Ectodermal cell (in vitro differentiated cells): ENCODE data around the gene LRRC8D.

ENCODE experiments used
- H3K27ac ChIP-seq: 2 replicates; pipeline ENCODE4 v1.7.0; 2013; ENCODE audit warnings: mild to moderate bottlenecking, low read depth, low read length; ENCODE audit not compliant: insufficient read depth, poor library complexity, severe bottlenecking
- H3K27me3 ChIP-seq: 2 replicates; pipeline ENCODE4 v1.7.0; 2013; ENCODE audit warnings: mild to moderate bottlenecking, low read length; ENCODE audit not compliant: insufficient read depth, control insufficient read depth, poor library complexity, severe bottlenecking
- H3K36me3 ChIP-seq: one replicate; pipeline ENCODE4 v1.7.0; 2013; ENCODE audit warnings: low read length; ENCODE audit not compliant: control insufficient read depth, insufficient read depth
- H3K4me1 ChIP-seq: one replicate; pipeline ENCODE4 v1.7.0; 2013; ENCODE audit warnings: low read length; ENCODE audit not compliant: control insufficient read depth, insufficient read depth
- H3K4me3 ChIP-seq: 2 replicates; pipeline ENCODE4 v1.7.0; 2013; ENCODE audit warnings: low read depth, low read length, control low read depth; ENCODE audit not compliant: insufficient read depth
- H3K9me3 ChIP-seq: 2 replicates; pipeline ENCODE4 v1.7.0; 2013; ENCODE audit warnings: mild to moderate bottlenecking, low read length, moderate library complexity; ENCODE audit not compliant: control insufficient read depth
- WGBS, 2 experiments: methylation state at CpG; one replicate each; pipeline ENCODE4 v1.1.7; 2013; ENCODE audit warnings: missing lambda C conversion rate in 2 of 2; 5-methylcytosine and 5-hydroxymethylcytosine counted together

LRRC8D gene

DNA sequence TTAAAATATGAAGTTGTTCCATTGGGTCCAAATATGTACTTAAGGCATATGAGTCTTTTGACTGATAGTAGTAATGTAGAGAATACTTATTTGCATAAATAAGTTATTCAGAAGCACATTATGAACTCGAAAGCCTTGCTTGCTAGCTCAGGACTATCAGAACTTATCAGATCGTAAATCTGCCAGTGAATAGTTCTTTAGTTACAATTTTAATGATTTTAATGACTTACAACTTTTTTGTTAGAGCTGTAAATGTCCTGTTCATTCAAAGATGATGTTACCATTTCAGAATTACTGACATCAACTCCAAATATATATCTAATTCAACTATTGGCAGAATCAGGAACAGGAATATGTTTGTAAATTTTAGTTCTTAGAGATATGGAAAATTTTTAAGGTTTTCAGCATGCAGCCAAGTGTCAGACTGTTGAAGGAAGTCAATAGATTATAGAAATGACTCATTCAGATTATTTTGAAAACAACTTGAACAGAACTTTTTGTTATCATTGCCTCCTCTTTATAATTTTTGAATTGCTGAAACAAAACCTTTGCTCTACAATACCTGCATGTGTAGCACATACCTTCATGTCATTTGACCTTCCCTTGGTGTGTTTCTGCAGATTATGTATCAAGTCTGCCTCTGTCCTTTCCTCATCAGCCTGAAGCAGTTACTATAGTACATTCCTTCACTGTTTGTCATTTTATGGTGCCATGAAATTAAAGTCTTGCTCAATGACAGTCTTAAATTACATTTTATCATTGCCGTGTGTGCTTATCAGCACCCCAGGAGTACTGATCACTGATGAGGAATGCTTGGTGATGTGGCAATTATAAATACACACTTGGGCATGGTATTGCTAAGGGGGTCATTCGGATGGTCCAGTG lies 44.9 kb downstream of the LRRC8D start:
- Histone ChIP-seq H3K9me3 (no peaks in the 10 kb centered on the region), H3K27ac (no peak overlapping the region), H3K36me3 (no peaks in the 10 kb centered on the region), H3K27me3 (no peaks in the 10 kb centered on the region), H3K4me1 (peaks cover 5% of the 10 kb centered on the region), H3K4me3 (no peak overlapping the region)
- 96 to 100% methylated on average over 2 to 4 of the region's 4 CpGs for WGBS, 2 experiments

DNA sequence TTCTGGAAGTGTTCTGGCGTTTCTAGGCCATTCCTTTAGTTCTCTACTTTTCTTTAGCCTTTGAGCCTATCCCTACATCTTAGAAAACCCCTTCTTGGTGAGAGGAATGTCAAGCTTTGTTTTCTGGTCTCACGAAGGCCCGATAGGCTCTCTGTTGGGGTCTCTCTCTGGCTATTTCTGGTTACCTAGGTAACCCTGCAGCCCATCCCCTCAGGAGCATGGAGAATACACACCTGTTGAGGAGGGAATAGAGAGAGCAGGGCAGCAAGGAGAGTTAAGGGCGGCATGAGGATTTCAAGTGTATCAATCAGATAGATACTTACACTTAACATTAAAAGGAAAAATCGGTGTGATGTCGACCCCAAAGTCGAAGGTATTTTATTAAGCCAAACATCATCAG lies 45.7 kb downstream of the LRRC8D start:
- H3K9me3 ChIP-seq: no peaks in the 10 kb centered on the region
- no peak overlapping the region for H3K4me3 ChIP-seq
- WGBS, 2 experiments: 55 to 61% methylated on average over 4 to 6 of the region's 7 CpGs
- H3K27ac ChIP-seq: no peak overlapping the region
- no peaks in the 10 kb centered on the region for H3K27me3 ChIP-seq
- H3K36me3 ChIP-seq: no peaks in the 10 kb centered on the region
- peaks cover 5% of the 10 kb centered on the region for H3K4me1 ChIP-seq

DNA sequence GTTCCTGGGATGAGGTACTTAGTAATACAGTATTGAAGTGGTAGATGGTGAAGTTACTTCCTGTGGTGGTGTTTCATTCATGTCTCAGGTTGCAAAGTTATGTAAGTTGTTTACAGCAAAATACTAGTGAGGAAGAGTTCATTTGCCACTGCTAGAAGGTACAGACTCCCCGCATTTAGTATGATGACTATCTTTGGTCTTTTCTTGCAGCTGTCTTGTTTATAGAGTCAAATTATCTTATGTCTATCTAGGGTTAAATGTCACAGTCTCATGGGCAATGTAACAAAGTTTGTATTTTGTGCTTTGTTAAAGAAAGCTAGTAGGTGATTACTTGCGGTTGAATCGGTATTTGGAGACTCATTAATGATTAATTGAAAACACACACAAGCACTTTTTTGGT lies 50.2 kb downstream of the LRRC8D start:
- 90 to 99% methylated on average over 3 of the region's 3 CpGs for WGBS, 2 experiments
- H3K9me3 ChIP-seq: no peaks in the 10 kb centered on the region
- H3K4me1 ChIP-seq: peaks cover 3% of the 10 kb centered on the region
- no peak overlapping the region for H3K4me3 ChIP-seq
- no peak overlapping the region for H3K27ac ChIP-seq
- H3K27me3 ChIP-seq: no peaks in the 10 kb centered on the region
- H3K36me3 ChIP-seq: no peaks in the 10 kb centered on the region

DNA sequence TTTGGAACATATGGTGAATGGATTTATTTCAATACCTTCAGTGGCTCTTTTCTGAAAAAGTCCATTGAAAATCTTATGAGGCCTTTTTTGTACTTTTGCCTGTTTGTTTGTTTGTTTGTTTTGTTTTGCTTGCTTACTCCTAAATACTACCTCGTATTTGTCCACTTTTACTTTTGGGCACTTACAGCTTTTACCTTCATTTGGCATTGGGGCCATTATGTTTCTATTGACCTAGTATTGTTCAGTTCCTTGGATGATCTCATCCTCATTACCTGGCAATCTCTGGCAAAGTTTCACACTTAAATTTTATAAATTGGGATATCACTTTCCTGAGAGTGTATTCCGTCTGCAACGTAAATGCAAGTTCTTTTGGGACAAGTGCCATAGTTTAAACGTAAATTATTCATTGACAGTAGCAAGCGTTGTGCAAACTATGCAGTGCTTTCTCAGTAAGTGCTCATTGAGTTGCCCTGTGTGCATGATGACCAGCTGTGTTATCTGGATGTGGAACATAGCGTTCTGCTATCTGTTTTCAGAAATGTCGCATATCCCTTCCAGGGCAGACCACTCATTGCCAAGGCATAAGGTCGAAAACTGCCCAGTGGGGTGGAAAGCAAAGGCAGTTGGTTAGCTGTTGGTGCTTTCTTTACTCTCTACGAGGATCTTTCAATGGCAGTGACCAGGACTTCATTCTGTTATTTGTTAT lies 51.1 kb downstream of the LRRC8D start:
- no peaks in the 10 kb centered on the region for H3K4me1 ChIP-seq
- 94 to 96% methylated on average over 9 of the region's 9 CpGs for whole genome bisulfite sequencing, 2 experiments
- H3K4me3 ChIP-seq: no peak overlapping the region
- H3K27me3 ChIP-seq: no peaks in the 10 kb centered on the region
- H3K9me3 ChIP-seq: no peaks in the 10 kb centered on the region
- no peak overlapping the region for H3K27ac ChIP-seq
- no peaks in the 10 kb centered on the region for H3K36me3 ChIP-seq

DNA sequence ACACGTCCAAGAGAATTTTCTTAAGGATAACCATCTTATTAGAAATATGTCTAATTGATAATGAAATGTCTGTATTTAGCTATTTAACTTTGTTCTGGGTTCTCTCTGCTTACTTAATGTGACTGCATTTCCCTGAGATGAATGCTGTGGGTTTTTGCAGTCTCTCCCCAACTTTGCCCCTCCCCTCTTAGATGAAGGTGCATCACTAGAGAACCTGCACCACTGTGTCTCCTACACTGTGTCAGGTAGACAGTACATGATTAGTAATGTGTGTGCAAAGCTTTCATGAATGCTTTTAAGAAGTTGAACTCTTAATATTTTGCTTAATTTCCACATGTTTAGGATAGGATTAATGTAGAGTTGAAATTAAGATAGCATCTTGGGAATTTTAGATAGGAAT lies 51.7 kb downstream of the LRRC8D start:
- no peak overlapping the region for H3K27ac ChIP-seq
- H3K4me1 ChIP-seq: no peaks in the 10 kb centered on the region
- H3K36me3 ChIP-seq: no peaks in the 10 kb centered on the region
- no peaks in the 10 kb centered on the region for H3K9me3 ChIP-seq
- 100% methylated on average over 1 of the region's 1 CpG for WGBS, 2 experiments
- no peak overlapping the region for H3K4me3 ChIP-seq
- no peaks in the 10 kb centered on the region for H3K27me3 ChIP-seq

DNA sequence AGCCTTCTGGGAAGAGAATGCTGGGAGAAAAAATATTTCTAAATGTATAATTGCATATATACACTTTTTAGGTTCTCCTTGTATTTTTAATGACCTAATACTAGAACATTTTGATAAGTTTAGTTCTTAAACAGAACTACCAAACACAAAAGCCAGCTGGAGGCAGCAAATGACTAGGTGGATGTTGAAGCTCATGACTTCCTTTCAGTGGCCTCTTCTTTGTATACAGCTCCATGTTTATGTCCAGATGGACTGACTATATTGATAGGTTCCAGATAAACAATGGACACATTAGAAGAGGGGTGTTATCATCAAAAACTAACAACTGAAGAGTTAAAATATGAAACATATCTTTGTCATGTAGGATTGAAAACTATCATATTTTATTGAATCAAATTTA lies 52.5 kb downstream of the LRRC8D start:
- Histone ChIP-seq H3K9me3 (no peaks in the 10 kb centered on the region), H3K4me3 (no peak overlapping the region), H3K36me3 (no peaks in the 10 kb centered on the region), H3K27me3 (no peaks in the 10 kb centered on the region), H3K27ac (peak overlapping the region; percentile 11), H3K4me1 (no peaks in the 10 kb centered on the region)

DNA sequence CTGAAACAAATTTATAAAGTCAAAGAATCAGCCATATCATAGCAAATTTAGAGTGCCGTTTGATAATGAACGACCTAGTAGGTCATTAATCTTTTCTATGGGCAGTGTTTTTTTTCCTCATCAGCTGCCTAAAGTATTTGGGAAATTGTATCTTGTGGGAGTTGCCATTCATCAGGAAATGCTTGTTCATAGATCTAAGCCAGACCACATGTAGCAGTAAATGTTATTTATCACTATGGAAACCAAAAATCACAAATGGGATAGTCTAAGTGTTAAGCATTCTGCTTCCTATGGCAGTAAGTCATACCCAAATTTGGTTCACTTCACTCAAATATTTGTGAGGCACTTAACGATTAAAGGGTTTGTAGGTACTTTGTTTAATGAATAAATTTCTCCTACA lies 52.9 kb downstream of the LRRC8D start:
- H3K27me3 ChIP-seq: no peaks in the 10 kb centered on the region
- peak overlapping the region; percentile 11 for H3K27ac ChIP-seq

DNA sequence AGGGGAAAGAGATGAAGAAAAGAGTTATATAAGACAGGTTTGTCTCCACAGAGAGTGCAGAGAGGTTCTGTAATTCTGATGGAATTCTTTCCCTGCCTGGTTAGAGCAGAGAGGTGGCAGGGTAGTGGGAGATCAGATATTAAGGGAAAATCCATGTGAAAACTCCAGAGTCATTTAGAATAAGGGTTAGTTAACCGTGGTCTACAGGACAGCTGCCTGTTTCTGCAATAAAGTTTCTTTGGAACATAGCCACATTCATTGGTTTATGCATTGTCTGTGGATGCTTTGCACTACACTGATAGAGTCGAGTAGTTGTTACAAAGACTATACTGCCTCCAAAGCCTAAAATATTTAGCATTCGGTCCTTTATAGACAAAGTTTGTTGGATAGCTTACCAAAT lies 55.6 kb downstream of the LRRC8D start:
- 93 to 97% methylated on average over 3 of the region's 3 CpGs for WGBS, 2 experiments
- Histone ChIP-seq H3K4me3 (no peak overlapping the region), H3K36me3 (peaks cover 7% of the 10 kb centered on the region)

More for the DNA sequence above, 52.9 kb downstream of the LRRC8D start:
- H3K9me3 ChIP-seq: no peaks in the 10 kb centered on the region
- H3K36me3 ChIP-seq: no peaks in the 10 kb centered on the region
- no peak overlapping the region for H3K4me3 ChIP-seq
- WGBS, 2 experiments: 92 to 98% methylated on average over 2 of the region's 3 CpGs
- no peaks in the 10 kb centered on the region for H3K4me1 ChIP-seq

DNA sequence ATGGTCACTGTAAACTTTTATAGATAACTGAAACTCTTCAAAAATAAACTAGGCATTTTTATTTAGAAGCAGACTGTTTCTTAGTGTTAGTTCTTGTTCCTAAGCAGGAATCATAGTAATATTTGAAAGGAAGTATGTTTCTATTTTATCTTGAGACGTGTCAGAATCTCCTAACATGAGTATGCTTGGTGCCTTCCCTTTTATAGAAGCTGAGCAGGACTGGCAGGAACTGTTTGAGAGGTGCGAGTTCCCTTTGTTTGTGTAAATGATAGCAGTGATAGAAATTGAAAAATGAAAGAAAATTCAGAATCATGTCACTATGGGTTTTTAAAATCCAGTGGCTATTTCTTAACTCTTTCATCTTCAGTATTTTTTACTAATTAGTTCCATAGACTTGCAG lies 56.9 kb downstream of the LRRC8D start:
- 96 to 99% methylated on average over 2 of the region's 2 CpGs for WGBS, 2 experiments
- peaks cover 12% of the 10 kb centered on the region for H3K36me3 ChIP-seq
- no peak overlapping the region for H3K27ac ChIP-seq

More for the DNA sequence above, 55.6 kb downstream of the LRRC8D start:
- H3K4me1 ChIP-seq: no peaks in the 10 kb centered on the region
- no peak overlapping the region for H3K27ac ChIP-seq
- no peaks in the 10 kb centered on the region for H3K27me3 ChIP-seq
- no peaks in the 10 kb centered on the region for H3K9me3 ChIP-seq

DNA sequence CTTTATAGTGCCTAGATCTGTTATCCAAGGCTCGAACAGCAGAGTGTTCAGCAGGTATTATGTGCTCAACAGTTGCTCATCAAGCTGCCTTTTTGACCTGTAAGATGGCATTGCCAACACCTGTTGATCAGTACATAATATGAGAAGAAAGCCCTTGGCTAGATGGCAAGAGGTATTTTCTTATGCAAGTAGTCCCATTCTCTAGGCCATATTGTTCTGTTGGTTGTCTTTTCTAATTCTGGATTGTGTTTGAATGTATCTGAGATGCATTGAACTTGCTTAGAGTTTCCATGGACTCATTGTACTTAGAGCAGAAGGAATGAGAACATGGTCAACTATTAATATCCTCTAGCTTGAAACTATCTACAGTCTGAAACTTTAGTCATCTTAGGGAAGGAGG lies 57.4 kb downstream of the LRRC8D start:
- Histone ChIP-seq H3K9me3 (no peaks in the 10 kb centered on the region), H3K27ac (no peak overlapping the region), H3K36me3 (peaks cover 12% of the 10 kb centered on the region), H3K4me3 (no peak overlapping the region), H3K27me3 (no peaks in the 10 kb centered on the region), H3K4me1 (no peaks in the 10 kb centered on the region)
- 88 to 95% methylated on average over 1 of the region's 1 CpG for WGBS, 2 experiments

More for the DNA sequence above, 56.9 kb downstream of the LRRC8D start:
- Histone ChIP-seq H3K9me3 (no peaks in the 10 kb centered on the region), H3K4me1 (no peaks in the 10 kb centered on the region), H3K4me3 (no peak overlapping the region), H3K27me3 (no peaks in the 10 kb centered on the region)
